DMS79 (cell line): ENCODE data around the gene VAPA.

Experiments used
- DNase-seq: peaks from one replicate; lab custom pipeline; 2025; lab: John Stamatoyannopoulos, UW

VAPA gene

DNA sequence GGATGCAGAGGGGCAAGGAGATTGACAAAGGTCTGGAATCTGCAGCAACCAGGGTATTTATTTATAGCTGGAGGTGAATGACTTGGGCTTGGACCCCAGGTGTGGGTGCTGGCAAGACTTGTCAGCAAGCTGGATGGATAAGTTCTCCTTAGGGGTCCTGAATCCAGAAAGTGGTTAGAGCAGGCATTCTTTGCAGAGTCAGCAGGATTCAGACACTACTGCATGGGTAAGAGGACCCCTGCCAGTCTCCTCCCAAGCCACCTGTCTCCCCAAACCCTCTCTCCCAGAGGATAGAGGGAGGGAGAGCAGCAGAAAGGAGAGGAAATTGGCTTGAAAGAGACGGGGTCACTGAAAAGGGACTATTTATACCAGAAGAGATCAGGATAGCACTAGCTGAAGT lies 89.5 kb downstream of the VAPA start:
- DNase-seq: no peak

DNA sequence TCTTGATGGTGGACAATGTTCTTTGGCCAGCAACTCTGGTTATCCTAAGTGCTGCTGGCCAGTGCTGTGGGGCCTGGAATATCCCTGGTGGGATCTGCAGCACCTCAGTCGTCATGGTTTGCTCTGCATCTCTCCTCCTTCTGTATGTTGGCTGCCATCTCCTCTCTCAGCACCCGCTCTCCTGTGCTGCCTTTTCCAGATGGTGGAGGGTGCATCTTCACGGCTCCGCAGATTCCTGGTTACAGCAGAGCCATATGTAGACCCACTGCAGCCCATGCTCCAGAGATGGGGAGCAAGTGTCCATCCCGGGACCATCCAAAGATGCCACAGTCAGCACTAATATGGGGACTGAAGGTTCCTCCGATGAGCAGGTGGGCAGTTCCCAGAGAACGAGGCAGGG lies 90.0 kb downstream of the VAPA start:
- DNase-seq: no peak

DNA sequence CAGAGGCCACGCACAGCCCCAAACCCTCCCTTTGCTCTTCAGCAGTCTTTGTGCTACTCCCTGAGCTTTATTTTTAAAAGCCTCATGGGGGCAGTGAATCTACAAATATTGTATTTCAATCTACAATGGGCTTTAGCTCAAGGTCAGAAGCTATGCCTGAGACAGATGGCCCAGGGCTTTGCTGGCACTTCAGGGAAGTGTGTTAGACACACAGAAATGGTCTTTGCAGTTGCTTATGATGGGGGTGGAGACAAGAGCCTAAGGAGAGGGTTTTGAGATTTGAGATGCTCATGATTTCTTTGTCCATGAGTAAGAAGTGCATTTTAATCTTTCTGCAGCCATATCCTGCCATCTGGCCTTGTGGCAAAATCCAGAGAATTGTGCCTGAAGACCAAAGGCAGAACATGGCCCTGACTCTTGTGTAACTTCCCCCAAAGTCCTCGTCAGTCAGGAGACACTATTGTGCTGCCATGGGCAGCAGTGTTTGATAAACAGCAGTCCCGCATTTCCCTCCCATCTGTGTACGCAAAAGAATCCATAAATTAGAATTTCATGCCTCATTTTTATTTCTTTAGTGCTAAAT lies 92.6 kb downstream of the VAPA start:
- DNase-seq: no peak

DNA sequence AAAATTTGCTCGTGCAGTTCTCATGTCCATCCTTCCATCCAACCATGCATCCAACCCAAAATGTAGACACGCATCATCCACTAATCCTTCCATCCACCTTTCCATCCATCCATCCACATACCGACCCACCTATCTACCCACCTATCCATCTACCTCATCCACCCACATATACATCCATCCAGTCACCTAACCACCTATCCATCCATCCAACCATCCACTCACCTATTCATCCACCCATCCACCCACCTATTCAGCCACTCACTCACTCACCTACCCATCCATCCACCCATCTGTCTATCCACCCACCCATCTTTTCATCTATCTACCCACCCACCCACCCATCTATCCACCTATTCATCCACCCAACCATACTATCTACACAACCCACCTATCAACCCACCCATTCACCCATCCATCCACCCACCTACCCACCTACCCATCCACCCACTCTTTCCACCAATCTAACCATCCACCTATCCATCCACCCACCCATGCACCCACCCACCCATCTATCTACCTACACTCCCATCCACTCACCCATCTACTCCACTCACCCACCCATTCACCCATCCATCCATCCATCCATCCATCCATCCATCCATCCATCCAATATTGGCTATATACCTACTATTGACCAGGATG lies 94.3 kb downstream of the VAPA start:
- DNase-seq: no peak
